ENCODE data around the gene AKAP10.
"Not testable (repeated sequence)": the region's sequence is repeated elsewhere in the genome, so short reads cannot be mapped to it uniquely, and the experiment has no call there.

- not testable (repeated sequence) for TF ChIP-seq EGR1 (IDR thresholded peaks at IDR 0.05; ENCODE audit: low read depth); CTCF (IDR thresholded peaks at IDR 0.05 in 2 of 3, conservative IDR thresholded peaks at IDR 0.05 in 1 of 3; ENCODE audit: borderline replicate concordance in 1 of 3, insufficient read depth in 1 of 3, low read depth in 2 of 3, low read length in 2 of 3); POLR2AphosphoS5 (IDR thresholded peaks at IDR 0.05; ENCODE audit: low read depth, low read length); ZBTB33 (IDR thresholded peaks at IDR 0.05; ENCODE audit: extremely low read depth, insufficient replicate concordance, low read length); EZH2phosphoT487 (IDR thresholded peaks at IDR 0.05; ENCODE audit: borderline replicate concordance); SRF (IDR thresholded peaks at IDR 0.05; ENCODE audit: low read depth); JUND (IDR thresholded peaks at IDR 0.05)
Observed at GRCh38 chr17:19860647-19861177, 116.9 kb downstream of the AKAP10 start.
